ENCODE measurements around the gene CYLD. TPM values are rescaled to one million over a fixed set of nuclear protein-coding genes. Genes with fewer than 3 reads are reported as not detected.

CYLD gene
- total and polyA plus RNA-seq, 10 of the 15 experiments (the other 5 are each of a cell fraction or from before 2014, with no cell fraction given) = 19.2 to 106 (median 46.1) TPM

DNA sequence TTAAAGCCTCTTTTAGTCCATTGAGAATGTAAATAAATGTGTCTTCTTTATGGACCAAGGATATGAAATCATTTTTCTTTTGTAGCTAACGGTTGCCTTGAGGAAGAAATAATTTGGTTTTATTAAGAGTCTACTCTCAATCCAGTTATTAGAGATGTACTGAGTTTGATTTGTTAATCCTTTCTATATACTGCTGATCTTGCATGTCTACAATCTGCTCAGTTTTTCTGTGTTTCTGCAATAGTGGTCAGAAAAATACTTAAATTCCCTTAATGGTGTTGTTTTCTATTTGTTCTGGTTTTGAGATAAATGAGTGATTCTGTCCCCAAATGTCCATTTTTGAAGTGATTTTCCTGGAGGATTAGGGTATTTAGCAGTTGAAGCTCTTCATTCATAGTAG lies 54.9 kb downstream of the CYLD start:
- Histone ChIP-seq H3K4me2 (ENCODE audit: control insufficient read depth, insufficient read depth) (no peak overlapping the region), H3K27me3 (replicated peaks in 1 of 2; ENCODE audit: control insufficient read depth in 2 of 2, insufficient read depth in 2 of 2, low read length in 1 of 2) (no peaks in the 10 kb centered on the region), H3K9me3 (replicated peaks; ENCODE audit: control insufficient read depth, insufficient read depth, low read length) (no peaks in the 10 kb centered on the region; the same call in 2 of the 3 replicates), H3K4me1 (ENCODE audit: control insufficient read depth, insufficient read depth, low read length) (no peaks in the 10 kb centered on the region), H2AFZ (ENCODE audit: control insufficient read depth, low read depth, low read length) (no peak overlapping the region), H3K4me3 (no peak overlapping the region), H4K20me1 (ENCODE audit: control insufficient read depth, insufficient read depth) (no peaks in the 10 kb centered on the region), H3K79me2 (ENCODE audit: control insufficient read depth, insufficient read depth, low read length) (no peaks in the 10 kb centered on the region), H3K27ac (ENCODE audit: control insufficient read depth, insufficient read depth) (no peak overlapping the region), H3K9ac (ENCODE audit: control insufficient read depth, insufficient read depth, low read length) (no peak overlapping the region), H3K36me3 (ENCODE audit: control insufficient read depth in 2 of 2, insufficient read depth in 2 of 2, low read length in 1 of 2) (peaks cover 9 to 38% of the 10 kb centered on the region in 2 experiments)
- ChIA-PET SMC1A (ENCODE audit: uncharacterized antibody, unreplicated experiment) (interaction anchor here (1.0 to 5.0 kb wide), 4 partner anchors 9 to 130 kb away, joined by 3 to 24 read pairs (median 3); no protein-coding TSS in a partner anchor), RAD21 (ENCODE audit: unreplicated experiment) (interaction anchor here (2.1 kb wide), 1 partner anchor 10 kb away, joined by 7 read pairs; no protein-coding TSS in a partner anchor), POLR2A (no interaction called here), CTCF (interaction anchor here (0.6 to 13.4 kb wide), 5 partner anchors 9 to 1187 kb away, joined by 3 to 293 read pairs (median 5); no protein-coding TSS in a partner anchor)
- DNase-seq (ENCODE audit: low read depth, low spot score) = no peak
- ATAC-seq = no peak
- in situ Hi-C loops (cut with MboI) = no loop called here
- TF ChIP-seq CHD2 (IDR thresholded peaks at IDR 0.05; ENCODE audit: borderline replicate concordance, low read depth, low read length) (no peak), EZH2 (IDR thresholded peaks at IDR 0.05; ENCODE audit: borderline replicate concordance, control insufficient read depth, low read depth, low read length) (no peak), STAT1 (conservative IDR thresholded peaks at IDR 0.05) (no peak)
- TF ChIP-seq, protein P1, sequence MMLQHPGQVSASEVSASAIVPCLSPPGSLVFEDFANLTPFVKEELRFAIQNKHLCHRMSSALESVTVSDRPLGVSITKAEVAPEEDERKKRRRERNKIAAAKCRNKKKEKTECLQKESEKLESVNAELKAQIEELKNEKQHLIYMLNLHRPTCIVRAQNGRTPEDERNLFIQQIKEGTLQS (IDR thresholded peaks at IDR 0.05; ENCODE audit: borderline replicate concordance, extremely low read depth, low read depth, low read length) = no peak
- whole genome bisulfite sequencing (ENCODE audit: insufficient coverage, insufficient replicate concordance, low lambda C conversion rate, missing lambda C conversion rate) = 100% methylated on average over 1 of the region's 1 CpG
- no peak for FAIRE-seq
- intact Hi-C loops (cut with micrococcal nuclease; ENCODE audit: unreplicated experiment) = no loop called here
- BruUV-seq (replicated peaks) = no TSS peak

DNA sequence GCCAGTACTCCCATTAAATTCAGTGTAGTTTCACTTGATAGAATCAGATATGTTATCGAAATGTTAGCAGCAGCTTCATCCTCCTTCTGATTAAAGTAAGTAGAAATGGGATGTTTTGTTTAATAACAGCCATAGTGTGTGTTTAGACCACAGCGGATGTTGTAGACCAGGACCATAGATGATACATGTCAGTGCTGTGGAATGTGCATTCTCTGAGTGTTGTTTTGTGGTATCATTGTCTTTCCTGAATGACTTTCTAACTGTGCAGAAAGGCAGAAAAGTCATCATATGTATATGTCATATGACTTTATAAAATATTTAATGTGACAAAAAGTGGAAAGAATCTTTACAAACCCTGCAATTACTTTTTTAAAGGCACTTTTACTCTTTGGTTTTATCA lies 55.6 kb downstream of the CYLD start:
- H3K36me3 ChIP-seq (ENCODE audit: control insufficient read depth in 2 of 2, insufficient read depth in 2 of 2, low read length in 1 of 2) = peaks cover 11 to 35% of the 10 kb centered on the region in 2 experiments
- RAD21 ChIA-PET (ENCODE audit: unreplicated experiment) = interaction anchor here (0.8 to 2.1 kb wide), 2 partner anchors 9 to 129 kb away, joined by 3 to 7 read pairs; no protein-coding TSS in a partner anchor
- CTCF ChIA-PET = interaction anchor here (0.6 to 13.4 kb wide), 6 partner anchors 8 to 776 kb away, joined by 3 to 293 read pairs (median 3); no protein-coding TSS in a partner anchor
- TF ChIP-seq DPF2 (IDR thresholded peaks at IDR 0.05) (no peak), SMC3 (IDR thresholded peaks at IDR 0.05; ENCODE audit: borderline replicate concordance, low read length) (no peak), POU2F2 (IDR thresholded peaks at IDR 0.05; ENCODE audit: borderline replicate concordance, low read depth, low read length) (no peak), KLF5 (IDR thresholded peaks at IDR 0.05; ENCODE audit: partially characterized antibody) (no peak), STAT3 (IDR thresholded peaks at IDR 0.05; ENCODE audit: low read depth, low read length) (no peak)
- TF ChIP-seq, protein P2, sequence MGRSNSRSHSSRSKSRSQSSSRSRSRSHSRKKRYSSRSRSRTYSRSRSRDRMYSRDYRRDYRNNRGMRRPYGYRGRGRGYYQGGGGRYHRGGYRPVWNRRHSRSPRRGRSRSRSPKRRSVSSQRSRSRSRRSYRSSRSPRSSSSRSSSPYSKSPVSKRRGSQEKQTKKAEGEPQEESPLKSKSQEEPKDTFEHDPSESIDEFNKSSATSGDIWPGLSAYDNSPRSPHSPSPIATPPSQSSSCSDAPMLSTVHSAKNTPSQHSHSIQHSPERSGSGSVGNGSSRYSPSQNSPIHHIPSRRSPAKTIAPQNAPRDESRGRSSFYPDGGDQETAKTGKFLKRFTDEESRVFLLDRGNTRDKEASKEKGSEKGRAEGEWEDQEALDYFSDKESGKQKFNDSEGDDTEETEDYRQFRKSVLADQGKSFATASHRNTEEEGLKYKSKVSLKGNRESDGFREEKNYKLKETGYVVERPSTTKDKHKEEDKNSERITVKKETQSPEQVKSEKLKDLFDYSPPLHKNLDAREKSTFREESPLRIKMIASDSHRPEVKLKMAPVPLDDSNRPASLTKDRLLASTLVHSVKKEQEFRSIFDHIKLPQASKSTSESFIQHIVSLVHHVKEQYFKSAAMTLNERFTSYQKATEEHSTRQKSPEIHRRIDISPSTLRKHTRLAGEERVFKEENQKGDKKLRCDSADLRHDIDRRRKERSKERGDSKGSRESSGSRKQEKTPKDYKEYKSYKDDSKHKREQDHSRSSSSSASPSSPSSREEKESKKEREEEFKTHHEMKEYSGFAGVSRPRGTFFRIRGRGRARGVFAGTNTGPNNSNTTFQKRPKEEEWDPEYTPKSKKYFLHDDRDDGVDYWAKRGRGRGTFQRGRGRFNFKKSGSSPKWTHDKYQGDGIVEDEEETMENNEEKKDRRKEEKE (IDR thresholded peaks at IDR 0.05) = no peak
- TF ChIP-seq, protein P3, sequence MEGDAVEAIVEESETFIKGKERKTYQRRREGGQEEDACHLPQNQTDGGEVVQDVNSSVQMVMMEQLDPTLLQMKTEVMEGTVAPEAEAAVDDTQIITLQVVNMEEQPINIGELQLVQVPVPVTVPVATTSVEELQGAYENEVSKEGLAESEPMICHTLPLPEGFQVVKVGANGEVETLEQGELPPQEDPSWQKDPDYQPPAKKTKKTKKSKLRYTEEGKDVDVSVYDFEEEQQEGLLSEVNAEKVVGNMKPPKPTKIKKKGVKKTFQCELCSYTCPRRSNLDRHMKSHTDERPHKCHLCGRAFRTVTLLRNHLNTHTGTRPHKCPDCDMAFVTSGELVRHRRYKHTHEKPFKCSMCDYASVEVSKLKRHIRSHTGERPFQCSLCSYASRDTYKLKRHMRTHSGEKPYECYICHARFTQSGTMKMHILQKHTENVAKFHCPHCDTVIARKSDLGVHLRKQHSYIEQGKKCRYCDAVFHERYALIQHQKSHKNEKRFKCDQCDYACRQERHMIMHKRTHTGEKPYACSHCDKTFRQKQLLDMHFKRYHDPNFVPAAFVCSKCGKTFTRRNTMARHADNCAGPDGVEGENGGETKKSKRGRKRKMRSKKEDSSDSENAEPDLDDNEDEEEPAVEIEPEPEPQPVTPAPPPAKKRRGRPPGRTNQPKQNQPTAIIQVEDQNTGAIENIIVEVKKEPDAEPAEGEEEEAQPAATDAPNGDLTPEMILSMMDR (IDR thresholded peaks at IDR 0.05 in 2 of 3, conservative IDR thresholded peaks at IDR 0.05 in 1 of 3; ENCODE audit: control insufficient read depth in 2 of 3, extremely low read depth in 1 of 3, insufficient read depth in 1 of 3, low read depth in 3 of 3, low read length in 3 of 3) = no peak

More for the DNA sequence above, 55.6 kb downstream of the CYLD start:
- ATAC-seq (no peak), FAIRE-seq (no peak), DNase-seq (ENCODE audit: low read depth, low spot score) (no peak)
- WGBS (ENCODE audit: insufficient coverage, insufficient replicate concordance, low lambda C conversion rate, missing lambda C conversion rate) = 100% methylated on average over 2 of the region's 2 CpGs
- BruUV-seq (replicated peaks) = no TSS peak
- no peak overlapping the region for H3K4me2 ChIP-seq (ENCODE audit: control insufficient read depth, insufficient read depth)
- H3K4me3 ChIP-seq = no peak overlapping the region
- H3K9ac ChIP-seq (ENCODE audit: control insufficient read depth, insufficient read depth, low read length) = no peak overlapping the region
- no peaks in the 10 kb centered on the region for H4K20me1 ChIP-seq (ENCODE audit: control insufficient read depth, insufficient read depth)
- no peaks in the 10 kb centered on the region for H3K27me3 ChIP-seq (replicated peaks in 1 of 2; ENCODE audit: control insufficient read depth in 2 of 2, insufficient read depth in 2 of 2, low read length in 1 of 2)
- no peak overlapping the region for H3K27ac ChIP-seq (ENCODE audit: control insufficient read depth, insufficient read depth)
- ChIA-PET POLR2A (interaction anchor here (1.0 kb wide), 1 partner anchor 41 kb away, joined by 3 read pairs; no protein-coding TSS in a partner anchor), SMC1A (ENCODE audit: uncharacterized antibody, unreplicated experiment) (interaction anchor here (1.0 to 5.0 kb wide), 4 partner anchors 8 to 130 kb away, joined by 3 to 24 read pairs (median 3); no protein-coding TSS in a partner anchor)
- H3K79me2 ChIP-seq (ENCODE audit: control insufficient read depth, insufficient read depth, low read length) = no peaks in the 10 kb centered on the region
- in situ Hi-C loops (cut with MboI) = no loop called here
- H3K9me3 ChIP-seq (replicated peaks; ENCODE audit: control insufficient read depth, insufficient read depth, low read length) = no peaks in the 10 kb centered on the region; the same call in 2 of the 3 replicates
- H3K4me1 ChIP-seq (ENCODE audit: control insufficient read depth, insufficient read depth, low read length) = no peaks in the 10 kb centered on the region
- intact Hi-C loops (cut with micrococcal nuclease; ENCODE audit: unreplicated experiment) = no loop called here
- no peak overlapping the region for H2AFZ ChIP-seq (ENCODE audit: control insufficient read depth, low read depth, low read length)
